Measurements from ENCODE around the gene FOXN1. TPM values are rescaled to one million over a fixed set of nuclear protein-coding genes. Genes with fewer than 3 reads are reported as not detected.

The FOXN1 gene
- total RNA-seq, 1 donor from 2014 or later = not detected

- TF ChIP-seq CTCF (IDR thresholded peaks at IDR 0.05; ENCODE audit: insufficient read depth, low read length, poor library complexity, severe bottlenecking) = no peak
- DNase-seq (ENCODE audit: low read depth) = no peak
Observed at GRCh38 chr17:28527859-28528258, 21.7 kb downstream of the FOXN1 start.

GRCh38 chr17:28528327-28529012, 22.3 kb downstream of the FOXN1 start:
- DNase-seq (ENCODE audit: low read depth) = no peak
- no peak overlapping the region for H3K4me3 ChIP-seq (ENCODE audit: low read depth, low read length)
- no peak for TF ChIP-seq CTCF (IDR thresholded peaks at IDR 0.05; ENCODE audit: insufficient read depth, low read length, poor library complexity, severe bottlenecking)
- no peaks in the 10 kb centered on the region for H3K36me3 ChIP-seq (ENCODE audit: control insufficient read depth, insufficient read depth, low read length)
- H3K27me3 ChIP-seq (ENCODE audit: control insufficient read depth, insufficient read depth, low read length) = peaks cover 8% of the 10 kb centered on the region

More at GRCh38 chr17:28527859-28528258, 21.7 kb downstream of the FOXN1 start:
- no peak overlapping the region for H3K4me3 ChIP-seq (ENCODE audit: low read depth, low read length)
- H3K36me3 ChIP-seq (ENCODE audit: control insufficient read depth, insufficient read depth, low read length) = no peaks in the 10 kb centered on the region
- H3K27me3 ChIP-seq (ENCODE audit: control insufficient read depth, insufficient read depth, low read length) = peaks cover 8% of the 10 kb centered on the region

GRCh38 chr17:28529013-28529400, 22.9 kb downstream of the FOXN1 start:
- TF ChIP-seq CTCF (IDR thresholded peaks at IDR 0.05; ENCODE audit: insufficient read depth, low read length, poor library complexity, severe bottlenecking) = no peak
- Histone ChIP-seq H3K4me3 (ENCODE audit: low read depth, low read length) (no peak overlapping the region), H3K27me3 (ENCODE audit: control insufficient read depth, insufficient read depth, low read length) (peaks cover 8% of the 10 kb centered on the region), H3K36me3 (ENCODE audit: control insufficient read depth, insufficient read depth, low read length) (no peaks in the 10 kb centered on the region)
- no peak for DNase-seq (ENCODE audit: low read depth)

GRCh38 chr17:28530250-28530649, 24.1 kb downstream of the FOXN1 start:
- TF ChIP-seq CTCF (IDR thresholded peaks at IDR 0.05; ENCODE audit: insufficient read depth, low read length, poor library complexity, severe bottlenecking) = no peak
- H3K36me3 ChIP-seq (ENCODE audit: control insufficient read depth, insufficient read depth, low read length) = no peaks in the 10 kb centered on the region
- DNase-seq (ENCODE audit: low read depth) = no peak
- H3K27me3 ChIP-seq (ENCODE audit: control insufficient read depth, insufficient read depth, low read length) = peaks cover 13% of the 10 kb centered on the region
- no peak overlapping the region for H3K4me3 ChIP-seq (ENCODE audit: low read depth, low read length)

GRCh38 chr17:28530926-28531325, 24.8 kb downstream of the FOXN1 start:
- no peak for TF ChIP-seq CTCF (IDR thresholded peaks at IDR 0.05; ENCODE audit: insufficient read depth, low read length, poor library complexity, severe bottlenecking)
- H3K27me3 ChIP-seq (ENCODE audit: control insufficient read depth, insufficient read depth, low read length) = peaks cover 14% of the 10 kb centered on the region
- H3K36me3 ChIP-seq (ENCODE audit: control insufficient read depth, insufficient read depth, low read length) = no peaks in the 10 kb centered on the region
- DNase-seq (ENCODE audit: low read depth) = no peak
- H3K4me3 ChIP-seq (ENCODE audit: low read depth, low read length) = no peak overlapping the region
